GM10266 (cell line): Measurements from ENCODE around the gene SPINK7.
"Not testable (repeated sequence)": the region's sequence is repeated elsewhere in the genome, so short reads cannot be mapped to it uniquely, and the experiment has no call there.

Experiments
- DNase-seq: peaks from one replicate; pipeline ENCODE4 v3.0.0; 2012; ENCODE audit errors: extremely low spot score
- TF ChIP-seq, protein P1 (sequence below): IDR thresholded peaks from 2 replicates; pipeline ENCODE4 v1.5.1; 2012; ENCODE audit warnings: mild to moderate bottlenecking, low read depth; ENCODE audit not compliant: control insufficient read depth, insufficient read depth; ENCODE audit errors: missing control alignments

SPINK7 gene

DNA sequence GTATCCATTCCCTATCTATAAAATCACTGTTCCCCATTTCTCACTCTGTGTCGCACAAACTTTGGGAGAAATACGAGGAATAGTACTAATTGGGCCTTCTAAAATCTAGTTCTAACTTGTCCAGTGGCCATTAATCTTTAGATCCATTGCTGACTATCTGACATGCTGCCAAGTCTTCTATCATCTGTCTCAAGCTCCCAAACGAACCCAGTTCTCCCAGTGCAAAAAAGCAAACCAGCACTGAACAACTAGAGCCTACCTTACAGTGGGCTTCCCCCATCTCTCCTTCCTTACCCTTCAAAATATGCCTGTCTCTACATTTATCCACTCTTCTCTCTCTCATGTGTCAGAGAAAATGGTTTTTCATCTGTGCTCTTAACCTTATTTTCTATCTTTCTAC, 3.2 kb upstream of the SPINK7 start:
- DNase-seq, result no peak
- TF ChIP-seq, protein P1, sequence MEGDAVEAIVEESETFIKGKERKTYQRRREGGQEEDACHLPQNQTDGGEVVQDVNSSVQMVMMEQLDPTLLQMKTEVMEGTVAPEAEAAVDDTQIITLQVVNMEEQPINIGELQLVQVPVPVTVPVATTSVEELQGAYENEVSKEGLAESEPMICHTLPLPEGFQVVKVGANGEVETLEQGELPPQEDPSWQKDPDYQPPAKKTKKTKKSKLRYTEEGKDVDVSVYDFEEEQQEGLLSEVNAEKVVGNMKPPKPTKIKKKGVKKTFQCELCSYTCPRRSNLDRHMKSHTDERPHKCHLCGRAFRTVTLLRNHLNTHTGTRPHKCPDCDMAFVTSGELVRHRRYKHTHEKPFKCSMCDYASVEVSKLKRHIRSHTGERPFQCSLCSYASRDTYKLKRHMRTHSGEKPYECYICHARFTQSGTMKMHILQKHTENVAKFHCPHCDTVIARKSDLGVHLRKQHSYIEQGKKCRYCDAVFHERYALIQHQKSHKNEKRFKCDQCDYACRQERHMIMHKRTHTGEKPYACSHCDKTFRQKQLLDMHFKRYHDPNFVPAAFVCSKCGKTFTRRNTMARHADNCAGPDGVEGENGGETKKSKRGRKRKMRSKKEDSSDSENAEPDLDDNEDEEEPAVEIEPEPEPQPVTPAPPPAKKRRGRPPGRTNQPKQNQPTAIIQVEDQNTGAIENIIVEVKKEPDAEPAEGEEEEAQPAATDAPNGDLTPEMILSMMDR, result no peak

DNA sequence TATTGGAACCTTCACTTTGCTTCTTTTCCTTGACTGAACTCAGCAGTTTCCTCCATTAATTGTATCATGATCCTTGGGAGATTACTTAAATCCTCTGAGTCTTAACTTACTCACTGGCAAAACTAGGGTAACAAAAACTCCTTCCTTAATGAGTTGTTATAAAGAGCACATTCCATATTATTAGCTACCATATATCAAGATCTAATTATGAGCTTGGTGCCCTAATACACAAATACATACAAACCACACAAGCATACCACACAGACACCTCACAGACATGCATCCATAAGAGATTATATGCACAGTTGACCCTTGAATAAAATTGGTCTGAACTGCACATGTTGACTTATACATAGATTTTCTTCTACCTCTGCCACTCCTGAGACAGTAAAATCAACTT, 2.5 kb upstream of the SPINK7 start:
- TF ChIP-seq, protein P1, result no peak
- no peak for DNase-seq

DNA sequence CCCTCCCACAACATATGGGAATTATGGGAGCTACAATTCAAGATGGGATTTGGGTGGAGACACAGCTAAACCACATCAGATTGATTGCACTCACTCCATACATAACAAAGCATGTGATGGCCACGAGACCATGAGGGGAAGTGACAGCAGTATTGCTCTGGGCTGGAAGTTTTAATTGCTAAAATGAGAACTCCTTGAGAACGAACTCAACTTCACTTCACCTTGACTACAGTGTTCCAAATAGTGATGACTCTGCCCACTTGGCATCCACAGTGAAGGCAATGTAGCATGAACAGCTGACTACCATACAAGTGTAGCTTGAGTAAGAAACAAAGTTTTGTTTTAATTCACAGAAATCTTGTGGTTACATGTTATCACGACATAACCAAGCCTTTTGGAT, 739 bp upstream of the SPINK7 start:
- DNase-seq, result no peak
- TF ChIP-seq, protein P1, result no peak

DNA sequence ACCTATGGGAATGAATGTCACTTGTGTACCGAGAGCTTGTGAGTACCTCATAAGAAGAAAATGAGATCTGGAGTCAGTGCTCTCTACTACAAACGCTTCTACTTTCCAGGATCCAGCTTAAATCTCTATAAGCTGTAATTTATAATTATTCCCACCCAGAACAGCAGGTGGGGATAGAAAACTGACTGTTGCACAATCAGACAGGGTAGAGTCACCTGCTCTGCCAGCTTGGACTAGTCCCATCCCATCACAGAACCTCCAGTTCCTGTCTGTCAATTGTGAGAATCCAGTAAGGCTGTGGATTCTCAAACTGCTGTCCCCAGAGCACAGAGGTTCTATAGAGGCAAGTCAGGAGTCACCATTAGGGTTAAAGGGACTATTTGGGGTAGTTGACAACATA, 2.0 kb downstream of the SPINK7 start:
- TF ChIP-seq, protein P1, result no peak
- DNase-seq, result no peak

DNA sequence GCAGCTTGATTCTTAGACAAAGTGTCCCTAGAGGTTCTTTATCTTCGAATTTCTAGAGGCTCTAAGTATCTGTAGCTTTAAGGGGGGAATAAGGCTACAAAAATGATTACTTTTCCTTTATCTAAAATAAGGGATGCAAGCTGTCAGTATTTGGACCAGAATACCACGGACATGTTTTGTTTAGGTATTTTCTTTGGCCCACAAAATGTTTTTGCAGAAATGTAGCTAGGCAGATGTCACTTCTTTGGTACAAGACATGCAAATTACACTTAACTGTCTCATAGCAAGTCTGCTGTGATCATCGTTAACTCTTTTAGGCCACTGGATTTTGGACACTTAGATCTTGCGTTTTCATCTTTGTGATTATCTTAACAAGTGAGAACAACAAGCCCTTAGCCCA, 2.5 kb downstream of the SPINK7 start:
- DNase-seq, result no peak
- TF ChIP-seq, protein P1, result no peak

DNA sequence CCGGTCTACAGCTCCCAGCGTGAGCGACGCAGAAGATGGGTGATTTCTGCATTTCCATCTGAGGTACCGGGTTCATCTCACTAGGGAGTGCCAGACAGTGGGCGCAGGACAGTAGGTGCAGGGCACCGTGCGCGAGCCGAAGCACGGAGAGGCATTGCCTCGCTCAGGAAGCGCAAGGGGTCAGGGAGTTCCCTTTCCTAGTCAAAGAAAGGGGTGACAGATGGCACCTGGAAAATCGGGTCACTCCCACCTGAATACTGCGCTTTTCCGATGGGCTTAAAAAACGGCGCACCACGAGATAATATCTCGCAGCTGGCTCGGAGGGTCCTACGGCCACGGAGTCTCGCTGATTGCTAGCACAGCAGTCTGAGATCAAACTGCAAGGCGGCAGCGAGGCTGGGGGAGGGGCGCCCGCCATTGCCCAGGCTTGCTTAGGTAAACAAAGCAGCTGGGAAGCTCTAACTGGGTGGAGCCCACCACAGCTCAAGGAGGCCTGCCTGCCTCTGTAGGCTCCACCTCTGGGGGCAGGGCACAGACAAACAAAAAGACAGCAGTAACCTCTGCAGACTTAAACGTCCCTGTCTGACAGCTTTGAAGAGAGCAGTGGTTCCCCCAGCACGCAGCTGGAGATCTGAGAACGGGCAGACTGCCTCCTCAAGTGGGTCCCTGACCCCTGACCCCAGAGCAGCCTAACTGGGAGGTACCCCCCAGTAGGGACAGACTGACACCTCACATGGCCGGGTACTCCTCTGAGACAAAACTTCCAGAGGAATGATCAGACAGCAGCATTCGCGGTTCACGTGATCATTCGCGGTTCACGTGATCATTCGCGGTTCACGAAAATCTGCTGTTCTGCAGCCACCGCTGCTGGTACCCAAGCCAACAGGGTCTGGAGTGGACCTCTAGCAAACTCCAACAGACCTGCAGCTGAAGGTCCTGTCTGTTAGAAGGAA, 8.1 kb downstream of the SPINK7 start:
- DNase-seq, result not testable (repeated sequence)

DNA sequence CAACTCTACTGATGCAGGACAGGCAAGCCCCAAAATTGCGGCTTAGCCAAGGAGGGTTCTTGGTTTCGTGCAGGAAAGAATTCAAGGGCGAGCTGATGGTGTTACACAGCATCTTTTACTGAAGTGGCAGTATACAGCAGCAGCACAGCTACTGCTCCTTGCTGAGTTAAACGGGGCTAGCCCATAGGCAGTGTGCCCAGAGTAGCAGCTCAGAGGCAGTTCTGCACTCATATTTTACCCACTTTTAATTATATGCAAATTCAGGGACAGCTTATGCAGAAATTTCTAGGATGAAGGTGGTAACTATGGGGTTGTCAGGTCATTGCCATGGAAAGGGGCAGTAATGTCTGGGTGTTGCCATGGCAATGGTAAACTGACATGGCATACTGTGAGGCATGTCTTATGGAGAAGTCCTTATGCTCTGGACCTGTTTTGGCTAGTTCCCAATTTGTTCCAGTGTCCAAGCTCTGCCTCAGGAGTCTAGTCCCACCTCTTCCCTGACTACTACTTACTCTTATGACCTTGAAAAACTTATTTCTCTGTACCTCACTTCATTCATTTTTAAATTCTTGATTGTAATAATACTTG, 21.1 kb downstream of the SPINK7 start:
- TF ChIP-seq, protein P1, result no peak
- no peak for DNase-seq

DNA sequence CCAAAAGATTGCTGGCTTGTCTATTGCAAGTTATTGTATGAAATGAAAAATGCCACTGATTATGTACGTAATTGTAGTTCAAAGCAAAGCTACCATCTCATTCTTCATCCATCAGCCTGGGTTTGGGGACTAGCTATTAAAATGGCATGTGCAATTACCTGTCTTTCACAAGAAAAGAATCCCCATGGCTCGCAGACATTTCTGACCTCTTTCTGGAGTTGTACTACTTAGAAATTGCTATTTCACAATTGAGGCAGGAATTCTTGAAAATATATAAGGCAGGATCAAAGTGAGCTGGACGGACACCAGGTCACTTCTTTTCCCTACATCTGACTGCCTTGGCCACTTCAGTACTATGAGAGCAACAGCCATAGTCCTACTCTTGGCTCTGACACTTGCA, 23.0 kb downstream of the SPINK7 start, which contains the start of gene SPINK9:
TSS of gene SPINK9 (plus strand) at position 301 of the 400 bp plus-strand sequence. CDS start at position 356, 55 bp downstream.
- TF ChIP-seq, protein P1, result no peak
- DNase-seq, result no peak
